OCI-LY7 (cell line): ENCODE measurements around the gene MAML3. TPM values are rescaled to one million over a fixed set of nuclear protein-coding genes. Genes with fewer than 3 reads are reported as not detected.

ENCODE experiments used
- BruUV-seq: library from RNA; stranded (reverse); fragments of 400-500 nt; replicated peaks from 2 replicates; lab custom pipeline; 2021; lab: Mats Ljungman, UMichigan
- CTCF ChIA-PET: fragments of 300-600 bp; sonication (Branson Sonifier 250); formaldehyde crosslinking; loops from one replicate; lab custom pipeline; 2022; ENCODE audit warnings: antibody characterized with exemption; ENCODE audit not compliant: unreplicated experiment; lab: Charles Lee
- POLR2A ChIA-PET: fragments of 300-600 bp; sonication (Branson Sonifier 250); formaldehyde crosslinking; loops from one replicate; lab custom pipeline; 2022; ENCODE audit warnings: antibody characterized with exemption; lab: Charles Lee
- DNase-seq: peaks from one replicate; pipeline ENCODE4 v3.0.0-alpha.2; 2015; ENCODE audit warnings: low spot score
- H2AFZ ChIP-seq: fragments of 200-600 bp; sonication (generic), shearing (Covaris generic); 2 replicates; pipeline ENCODE4 v1.6.1; 2014; ENCODE audit warnings: mild to moderate bottlenecking, antibody characterized with exemption, low read length, moderate library complexity
- H3K27ac ChIP-seq: fragments of 200-600 bp; sonication (generic); 2 replicates; pipeline ENCODE4 v1.5.1; 2014; ENCODE audit warnings: mixed run types, low read depth, mild to moderate bottlenecking, moderate library complexity, low read length, inconsistent platforms; ENCODE audit not compliant: poor library complexity, severe bottlenecking
- H3K36me3 ChIP-seq: fragments of 200-600 bp; sonication (generic); 2 replicates; pipeline ENCODE4 v1.6.1; 2014; ENCODE audit warnings: mild to moderate bottlenecking, antibody characterized with exemption, low read length, moderate library complexity, mixed read lengths; ENCODE audit not compliant: insufficient read depth
- H3K4me1 ChIP-seq: fragments of 200-600 bp; sonication (generic); 2 replicates; pipeline ENCODE4 v1.5.1; 2014; ENCODE audit warnings: mild to moderate bottlenecking, low read length; ENCODE audit not compliant: insufficient read depth, poor library complexity, severe bottlenecking
- H3K4me2 ChIP-seq: fragments of 200-600 bp; sonication (generic); 2 replicates; pipeline ENCODE4 v1.6.1; 2014; ENCODE audit warnings: mild to moderate bottlenecking, low read length
- H3K4me3 ChIP-seq: fragments of 200-600 bp; sonication (generic); 2 replicates; pipeline ENCODE4 v1.5.1; 2014; ENCODE audit warnings: mild to moderate bottlenecking, low read depth, low read length; ENCODE audit not compliant: poor library complexity, severe bottlenecking
- H3K79me2 ChIP-seq: fragments of 200-600 bp; sonication (generic); 2 replicates; pipeline ENCODE4 v1.6.1; 2016; ENCODE audit warnings: low read depth, mild to moderate bottlenecking, low read length, moderate library complexity, mixed read lengths; ENCODE audit not compliant: insufficient read depth
- H3K9me2 ChIP-seq: fragments of 200-600 bp; sonication (generic); 2 replicates; pipeline ENCODE4 v1.6.1; 2016; ENCODE audit warnings: mild to moderate bottlenecking, low read length, mixed read lengths; ENCODE audit not compliant: insufficient read depth
- H3K9me3 ChIP-seq: fragments of 200-600 bp; sonication (generic); 2 replicates; pipeline ENCODE4 v1.6.1; 2014; ENCODE audit warnings: mild to moderate bottlenecking, mixed run types, low read length, mixed read lengths
- H4K20me1 ChIP-seq: fragments of 200-600 bp; sonication (generic); 2 replicates; pipeline ENCODE4 v1.6.1; 2014; ENCODE audit warnings: mild to moderate bottlenecking, antibody characterized with exemption, low read length, moderate library complexity, mixed read lengths; ENCODE audit not compliant: insufficient read depth
- EZH2phosphoT487 ChIP-seq: fragments of 200-600 bp; sonication (generic); IDR thresholded peaks from 2 replicates; pipeline ENCODE4 v1.6.1; 2018; ENCODE audit warnings: low read depth, borderline replicate concordance, mild to moderate bottlenecking, mixed run types, antibody characterized with exemption, low read length, moderate library complexity, mixed read lengths
- intact Hi-C: fragments of 100-400 bp; cut with micrococcal nuclease; formaldehyde crosslinking; loops from one replicate; pipeline ENCODE4 v1.10.0; 2022; ENCODE audit not compliant: unreplicated experiment
- total RNA-seq, 2 experiments: library from RNA; depleted of rRNA in 1 of 2; stranded (reverse); fragments of >200 nt in 1 of 2; shearing (Covaris generic) in 1 of 2; gene quantifications; 2 replicates each; pipeline ENCODE4 v1.2.3, GENCODE V29; 2014 to 2022
- TF ChIP-seq, protein P1 (sequence below): fragments of 200-600 bp; sonication (generic); conservative IDR thresholded peaks from 2 replicates; pipeline ENCODE4 v1.5.1; 2014; ENCODE audit warnings: mild to moderate bottlenecking, antibody characterized with exemption, low read length, moderate library complexity, mixed read lengths

MAML3 gene
- total RNA-seq, 2 experiments from 2014 or later: 0.80 to 1.2 TPM

DNA sequence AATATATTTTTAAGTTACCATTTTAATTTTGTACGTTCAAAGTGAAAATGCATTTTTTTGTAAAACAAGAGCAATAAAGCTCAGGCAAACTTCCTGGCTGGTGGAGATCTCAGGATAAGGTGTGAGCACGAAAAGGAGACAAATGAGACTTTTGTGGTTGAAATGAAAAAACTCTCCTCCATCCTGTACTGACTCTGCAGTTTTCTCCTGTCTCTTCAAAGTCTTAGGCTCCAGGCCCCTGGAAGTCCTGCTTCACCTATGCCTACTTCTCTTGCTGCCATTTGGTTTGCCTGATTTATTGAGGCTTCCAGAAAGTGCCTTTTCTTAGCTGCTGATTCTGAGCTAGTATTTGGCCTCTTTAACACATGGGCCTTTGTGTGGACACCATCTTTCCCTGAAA, 77.7 kb downstream of the MAML3 start:
- H3K4me2 ChIP-seq: no peak overlapping the region
- H3K4me1 ChIP-seq: no peaks in the 10 kb centered on the region
- no peaks in the 10 kb centered on the region for H3K36me3 ChIP-seq
- H3K4me3 ChIP-seq: no peak overlapping the region
- H3K27ac ChIP-seq: no peak overlapping the region
- DNase-seq: no peak
- no peak overlapping the region for H2AFZ ChIP-seq
- H4K20me1 ChIP-seq: no peaks in the 10 kb centered on the region
- no peaks in the 10 kb centered on the region for H3K79me2 ChIP-seq
- intact Hi-C loops: no loop called here
- TF ChIP-seq EZH2phosphoT487: no peak
- TF ChIP-seq, protein P1, sequence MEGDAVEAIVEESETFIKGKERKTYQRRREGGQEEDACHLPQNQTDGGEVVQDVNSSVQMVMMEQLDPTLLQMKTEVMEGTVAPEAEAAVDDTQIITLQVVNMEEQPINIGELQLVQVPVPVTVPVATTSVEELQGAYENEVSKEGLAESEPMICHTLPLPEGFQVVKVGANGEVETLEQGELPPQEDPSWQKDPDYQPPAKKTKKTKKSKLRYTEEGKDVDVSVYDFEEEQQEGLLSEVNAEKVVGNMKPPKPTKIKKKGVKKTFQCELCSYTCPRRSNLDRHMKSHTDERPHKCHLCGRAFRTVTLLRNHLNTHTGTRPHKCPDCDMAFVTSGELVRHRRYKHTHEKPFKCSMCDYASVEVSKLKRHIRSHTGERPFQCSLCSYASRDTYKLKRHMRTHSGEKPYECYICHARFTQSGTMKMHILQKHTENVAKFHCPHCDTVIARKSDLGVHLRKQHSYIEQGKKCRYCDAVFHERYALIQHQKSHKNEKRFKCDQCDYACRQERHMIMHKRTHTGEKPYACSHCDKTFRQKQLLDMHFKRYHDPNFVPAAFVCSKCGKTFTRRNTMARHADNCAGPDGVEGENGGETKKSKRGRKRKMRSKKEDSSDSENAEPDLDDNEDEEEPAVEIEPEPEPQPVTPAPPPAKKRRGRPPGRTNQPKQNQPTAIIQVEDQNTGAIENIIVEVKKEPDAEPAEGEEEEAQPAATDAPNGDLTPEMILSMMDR: no peak
- H3K9me2 ChIP-seq: no peaks in the 10 kb centered on the region
- BruUV-seq: no TSS peak
- H3K9me3 ChIP-seq: no peaks in the 10 kb centered on the region
- POLR2A ChIA-PET: no interaction called here
- CTCF ChIA-PET: no interaction called here

DNA sequence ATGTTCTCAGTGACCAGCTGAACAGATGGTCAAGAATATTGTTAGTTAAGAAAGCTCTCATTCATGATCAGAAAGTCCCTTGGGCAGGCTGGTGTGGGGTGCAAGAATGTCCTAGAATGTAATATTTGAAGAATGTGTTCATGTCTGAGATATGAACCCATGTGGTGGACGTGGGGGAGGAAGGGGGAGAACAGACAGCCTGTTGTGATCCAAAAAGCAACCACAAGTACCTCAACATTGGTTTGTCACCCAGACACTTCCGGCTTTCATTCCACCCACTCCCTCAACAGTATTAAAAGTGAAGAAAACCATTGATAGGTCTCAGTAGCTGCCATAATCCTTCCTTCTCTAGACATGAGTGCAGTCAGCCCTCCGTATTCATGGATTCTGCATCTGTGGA, 82.2 kb downstream of the MAML3 start:
- Histone ChIP-seq H3K4me2 (no peak overlapping the region), H3K4me1 (no peaks in the 10 kb centered on the region), H3K9me3 (no peaks in the 10 kb centered on the region), H4K20me1 (no peaks in the 10 kb centered on the region), H3K79me2 (no peaks in the 10 kb centered on the region), H3K9me2 (no peaks in the 10 kb centered on the region), H3K4me3 (no peak overlapping the region), H3K36me3 (no peaks in the 10 kb centered on the region), H3K27ac (no peak overlapping the region), H2AFZ (no peak overlapping the region)
- ChIA-PET POLR2A (no interaction called here), CTCF (no interaction called here)
- TF ChIP-seq, protein P1: no peak
- no peak for TF ChIP-seq EZH2phosphoT487
- DNase-seq: no peak
- intact Hi-C loops: no loop called here
- BruUV-seq: no TSS peak

DNA sequence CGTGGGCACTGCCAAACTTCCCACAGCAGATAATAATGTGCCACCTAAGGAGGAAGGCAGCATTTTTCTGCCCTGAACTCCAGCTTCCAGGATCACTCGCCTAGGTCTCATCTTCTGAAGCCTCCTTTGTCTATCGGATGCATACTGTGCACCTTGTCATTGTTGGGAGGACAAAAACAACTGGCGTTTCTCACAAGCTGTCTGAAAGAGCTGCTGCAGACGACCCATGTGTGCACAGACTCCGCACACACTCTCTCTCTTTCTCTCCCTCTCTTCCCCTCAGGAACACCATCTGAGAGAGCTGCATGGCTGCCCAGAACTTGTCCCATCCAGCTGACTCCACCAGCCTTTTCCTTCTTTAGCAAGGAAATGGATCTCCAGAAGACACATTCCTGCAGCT, 83.0 kb downstream of the MAML3 start:
- H3K4me2 ChIP-seq: no peak overlapping the region
- intact Hi-C loops: no loop called here
- ChIA-PET CTCF (no interaction called here), POLR2A (interaction anchor here (0.7 kb wide), 1 partner anchor 907 kb away, joined by 4 read pairs; no protein-coding TSS in a partner anchor)
- H3K4me3 ChIP-seq: no peak overlapping the region
- H3K9me2 ChIP-seq: no peaks in the 10 kb centered on the region
- no peaks in the 10 kb centered on the region for H4K20me1 ChIP-seq
- H3K4me1 ChIP-seq: no peaks in the 10 kb centered on the region
- TF ChIP-seq, protein P1: no peak
- TF ChIP-seq EZH2phosphoT487: no peak
- no peak overlapping the region for H2AFZ ChIP-seq
- no peaks in the 10 kb centered on the region for H3K36me3 ChIP-seq
- H3K79me2 ChIP-seq: no peaks in the 10 kb centered on the region
- H3K27ac ChIP-seq: no peak overlapping the region
- no TSS peak for BruUV-seq
- H3K9me3 ChIP-seq: no peaks in the 10 kb centered on the region
- DNase-seq: no peak
